Lower lobe of right lung (tissue), 2 donors: ENCODE results near the gene PREPL. TPM values are rescaled to one million over a fixed set of nuclear protein-coding genes. Genes with fewer than 3 reads are reported as not detected.
"Not testable (repeated sequence)": the region's sequence is repeated elsewhere in the genome, so short reads cannot be mapped to it uniquely, and the experiment has no call there.

Experiments used
- ATAC-seq, 2 donors: fragments of 200-7000 bp; cut with Tn5 transposase; one replicate each; pipeline ENCODE4 v1.9.1; 2020 to 2022; ENCODE audit warnings: mild to moderate bottlenecking in 2 of 2, moderate library complexity in 2 of 2
- DNase-seq: peaks from one replicate; pipeline ENCODE4 v3.0.0-alpha.2; 2020
- H3K27ac ChIP-seq: fragments of 200-600 bp; one replicate; pipeline ENCODE4 v1.8.0; 2022
- H3K27me3 ChIP-seq: fragments of 200-600 bp; one replicate; pipeline ENCODE4 v1.8.0; 2022; ENCODE audit warnings: low read depth
- H3K36me3 ChIP-seq: fragments of 200-600 bp; one replicate; pipeline ENCODE4 v1.8.0; 2022; ENCODE audit warnings: mild to moderate bottlenecking
- H3K4me1 ChIP-seq: fragments of 200-600 bp; one replicate; pipeline ENCODE4 v1.8.0; 2022
- H3K4me3 ChIP-seq: fragments of 200-600 bp; one replicate; pipeline ENCODE4 v1.8.0; 2022; ENCODE audit warnings: mild to moderate bottlenecking
- H3K9me3 ChIP-seq: fragments of 200-600 bp; one replicate; pipeline ENCODE4 v1.8.0; 2022
- intact Hi-C: fragments of 100-400 bp; cut with DNase I; formaldehyde crosslinking; loops from one replicate; pipeline ENCODE4 v1.11.0; 2022
- total RNA-seq: library from RNA; stranded (reverse); fragmentation: NEBNext Ultra II Directional; extraction: Animal tissue kit (Norgen Biotek cat#: 25700); gene quantifications from one replicate; pipeline ENCODE4 v1.2.1, GENCODE V29; 2021
- TF ChIP-seq, protein P1 (sequence below): fragments of 200-600 bp; IDR thresholded peaks from one replicate; pipeline ENCODE4 v1.8.0; 2022; ENCODE audit warnings: antibody characterized with exemption, mild to moderate bottlenecking
- donor health status: DM: no; HTN: yes; CAD: no; lungs with severe emphysema.

Gene PREPL
- total RNA-seq, 1 donor from 2014 or later: 44.2 TPM

DNA sequence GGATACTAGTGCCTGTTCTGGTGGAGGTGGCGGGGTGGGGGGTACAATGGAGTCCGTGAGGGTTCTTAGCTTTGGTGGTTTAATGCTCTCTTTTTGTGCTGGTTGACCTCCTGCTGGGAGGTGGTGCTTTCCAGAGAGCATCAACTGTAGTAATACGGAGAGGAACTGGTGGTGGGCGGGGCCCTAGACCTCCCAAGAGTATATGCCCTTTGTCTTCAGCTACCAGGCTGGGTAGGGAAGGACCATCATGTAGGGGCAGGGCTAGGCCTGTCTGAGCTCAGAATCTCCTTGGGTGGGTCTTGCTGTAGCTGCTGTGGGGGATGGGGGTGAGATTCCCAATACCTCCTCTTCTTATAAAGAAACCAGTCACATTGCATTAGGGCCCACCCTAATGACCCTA, 27.6 kb upstream of the PREPL start:
- no peak for DNase-seq
- Histone ChIP-seq H3K4me3 (no peak overlapping the region), H3K4me1 (no peaks in the 10 kb centered on the region), H3K27me3 (no peaks in the 10 kb centered on the region), H3K9me3 (no peaks in the 10 kb centered on the region), H3K36me3 (no peaks in the 10 kb centered on the region), H3K27ac (no peak overlapping the region)
- TF ChIP-seq, protein P1, sequence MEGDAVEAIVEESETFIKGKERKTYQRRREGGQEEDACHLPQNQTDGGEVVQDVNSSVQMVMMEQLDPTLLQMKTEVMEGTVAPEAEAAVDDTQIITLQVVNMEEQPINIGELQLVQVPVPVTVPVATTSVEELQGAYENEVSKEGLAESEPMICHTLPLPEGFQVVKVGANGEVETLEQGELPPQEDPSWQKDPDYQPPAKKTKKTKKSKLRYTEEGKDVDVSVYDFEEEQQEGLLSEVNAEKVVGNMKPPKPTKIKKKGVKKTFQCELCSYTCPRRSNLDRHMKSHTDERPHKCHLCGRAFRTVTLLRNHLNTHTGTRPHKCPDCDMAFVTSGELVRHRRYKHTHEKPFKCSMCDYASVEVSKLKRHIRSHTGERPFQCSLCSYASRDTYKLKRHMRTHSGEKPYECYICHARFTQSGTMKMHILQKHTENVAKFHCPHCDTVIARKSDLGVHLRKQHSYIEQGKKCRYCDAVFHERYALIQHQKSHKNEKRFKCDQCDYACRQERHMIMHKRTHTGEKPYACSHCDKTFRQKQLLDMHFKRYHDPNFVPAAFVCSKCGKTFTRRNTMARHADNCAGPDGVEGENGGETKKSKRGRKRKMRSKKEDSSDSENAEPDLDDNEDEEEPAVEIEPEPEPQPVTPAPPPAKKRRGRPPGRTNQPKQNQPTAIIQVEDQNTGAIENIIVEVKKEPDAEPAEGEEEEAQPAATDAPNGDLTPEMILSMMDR: no peak
- no peak for ATAC-seq
- intact Hi-C loops: no loop called here

GRCh38 chr2:44385226-44385625, 23.9 kb upstream of the PREPL start:
- H3K4me3 ChIP-seq, H3K9me3 ChIP-seq, DNase-seq, H3K36me3 ChIP-seq, H3K27ac ChIP-seq, H3K4me1 ChIP-seq, ATAC-seq, H3K27me3 ChIP-seq, intact Hi-C loops: not testable (repeated sequence)

DNA sequence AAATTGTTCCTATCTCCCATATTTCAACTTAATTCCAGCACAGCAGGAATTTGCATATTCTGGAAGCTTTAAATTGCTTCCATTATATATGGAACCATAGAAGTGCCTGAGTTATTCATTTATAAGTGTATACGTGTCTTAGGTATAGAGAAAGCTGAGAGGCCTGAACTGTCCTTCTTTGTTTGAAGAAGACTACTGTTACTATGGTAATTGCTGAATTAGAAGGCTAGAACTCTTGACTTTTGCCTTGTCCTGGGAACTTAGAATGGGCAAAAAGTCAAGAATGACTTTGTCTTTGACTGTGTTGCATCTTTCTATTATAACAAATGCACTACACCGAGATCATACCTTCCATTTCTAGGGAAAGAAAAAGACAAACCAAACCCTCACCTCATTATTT, 16.2 kb upstream of the PREPL start:
- TF ChIP-seq, protein P1: no peak
- intact Hi-C loops: no loop called here
- Histone ChIP-seq H3K27me3 (no peaks in the 10 kb centered on the region), H3K27ac (no peak overlapping the region), H3K4me3 (no peak overlapping the region), H3K36me3 (no peaks in the 10 kb centered on the region), H3K4me1 (no peaks in the 10 kb centered on the region), H3K9me3 (no peaks in the 10 kb centered on the region)
- ATAC-seq (no peak), DNase-seq (no peak)

- intact Hi-C loops: no loop called here
These were observed 11.0 kb upstream of the PREPL start for GRCh38 chr2:44372246-44372645.

GRCh38 chr2:44371445-44371844, 10.2 kb upstream of the PREPL start:
- no peak for ATAC-seq
- Histone ChIP-seq H3K27ac (no peak overlapping the region), H3K4me3 (no peak overlapping the region), H3K27me3 (no peaks in the 10 kb centered on the region), H3K4me1 (no peaks in the 10 kb centered on the region), H3K36me3 (no peaks in the 10 kb centered on the region), H3K9me3 (no peaks in the 10 kb centered on the region)
- TF ChIP-seq, protein P1: no peak
- DNase-seq: no peak
- intact Hi-C loops: no loop called here

More at GRCh38 chr2:44372246-44372645, 11.0 kb upstream of the PREPL start:
- DNase-seq (no peak), ATAC-seq (no peak)
- H3K27me3 ChIP-seq: no peaks in the 10 kb centered on the region
- no peaks in the 10 kb centered on the region for H3K9me3 ChIP-seq
- H3K27ac ChIP-seq: no peak overlapping the region
- no peak overlapping the region for H3K4me3 ChIP-seq
- H3K36me3 ChIP-seq: no peaks in the 10 kb centered on the region
- no peaks in the 10 kb centered on the region for H3K4me1 ChIP-seq
- TF ChIP-seq, protein P1: no peak

DNA sequence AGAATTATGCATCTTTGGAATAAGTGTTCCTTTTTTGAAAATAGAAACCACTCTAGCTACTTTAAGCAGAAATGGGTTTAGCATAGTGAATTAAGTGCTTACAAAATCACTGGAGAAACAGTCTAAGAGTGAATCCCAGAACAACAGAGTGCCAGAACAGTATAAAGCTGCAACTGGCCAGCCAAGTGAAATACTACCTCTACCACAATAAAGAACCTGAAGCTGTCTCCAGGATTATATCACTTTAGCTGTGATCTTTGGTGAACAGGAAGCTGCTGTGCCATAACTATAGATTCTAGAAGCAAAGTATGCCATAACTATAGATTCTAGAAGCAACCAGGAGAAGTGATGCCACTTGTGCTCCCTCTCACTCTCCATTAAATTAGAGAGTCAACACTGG, 8.1 kb upstream of the PREPL start:
- Histone ChIP-seq H3K36me3 (no peaks in the 10 kb centered on the region), H3K27ac (no peak overlapping the region), H3K27me3 (no peaks in the 10 kb centered on the region), H3K4me3 (no peak overlapping the region), H3K9me3 (no peaks in the 10 kb centered on the region), H3K4me1 (no peaks in the 10 kb centered on the region)
- intact Hi-C loops: no loop called here
- ATAC-seq (no peak), DNase-seq (no peak)
- TF ChIP-seq, protein P1: no peak
